Trophoblast cell (in vitro differentiated cells and primary cell): Measurements from ENCODE around the gene SKAP1.

Source experiments
- DNase-seq, 2 donors: peaks; one replicate each; pipeline ENCODE4 v3.0.0-alpha.2; 2016
- H2AFZ ChIP-seq: 2 replicates; pipeline ENCODE4 v1.6.1; 2013; ENCODE audit warnings: low read length, moderate library complexity, mild to moderate bottlenecking; ENCODE audit not compliant: insufficient read depth, poor library complexity
- H2AK5ac ChIP-seq: 2 replicates; pipeline ENCODE4 v1.6.1; 2013; ENCODE audit warnings: mild to moderate bottlenecking, low read length
- H2BK120ac ChIP-seq: 2 replicates; pipeline ENCODE4 v1.6.1; 2013; ENCODE audit warnings: low read length, mild to moderate bottlenecking, moderate library complexity; ENCODE audit not compliant: insufficient read depth, poor library complexity
- H2BK12ac ChIP-seq: 2 replicates; pipeline ENCODE4 v1.6.1; 2013; ENCODE audit warnings: mild to moderate bottlenecking, low read length, moderate library complexity
- H2BK5ac ChIP-seq: 2 replicates; pipeline ENCODE4 v1.6.1; 2013; ENCODE audit warnings: low read length, low read depth, moderate library complexity, mild to moderate bottlenecking; ENCODE audit not compliant: poor library complexity
- H3K14ac ChIP-seq: 2 replicates; pipeline ENCODE4 v1.6.1; 2013; ENCODE audit warnings: mild to moderate bottlenecking, low read length
- H3K18ac ChIP-seq: 2 replicates; pipeline ENCODE4 v1.6.1; 2013; ENCODE audit warnings: mild to moderate bottlenecking, low read length
- H3K23ac ChIP-seq: 2 replicates; pipeline ENCODE4 v1.6.1; 2013; ENCODE audit warnings: low read length
- H3K27ac ChIP-seq: 2 replicates; pipeline ENCODE4 v1.5.1; 2013; ENCODE audit warnings: low read depth, mild to moderate bottlenecking, inconsistent platforms, low read length, moderate library complexity
- H3K27me3 ChIP-seq: 2 replicates; pipeline ENCODE4 v1.6.1; 2013; ENCODE audit warnings: inconsistent platforms, mild to moderate bottlenecking, low read length, moderate library complexity; ENCODE audit not compliant: insufficient read depth
- H3K36me3 ChIP-seq, 2 experiments: 1 replicate in 1 of 2; 2 replicates in 1 of 2; pipeline ENCODE4 v1.6.1; 2013; ENCODE audit warnings: low read length in 2 of 2, mild to moderate bottlenecking in 2 of 2, moderate library complexity in 1 of 2; ENCODE audit not compliant: insufficient read depth in 2 of 2, control insufficient read depth in 1 of 2
- H3K4ac ChIP-seq: 2 replicates; pipeline ENCODE4 v1.6.1; 2013; ENCODE audit warnings: low read depth, mild to moderate bottlenecking, low read length, moderate library complexity
- H3K4me1 ChIP-seq, 2 experiments: 1 replicate in 1 of 2; 2 replicates in 1 of 2; pipeline ENCODE4 v1.6.1; 2013; ENCODE audit warnings: low read length in 2 of 2, mild to moderate bottlenecking in 2 of 2, moderate library complexity in 1 of 2; ENCODE audit not compliant: insufficient read depth in 2 of 2, control insufficient read depth in 1 of 2
- H3K4me2 ChIP-seq: 2 replicates; pipeline ENCODE4 v1.6.1; 2013; ENCODE audit warnings: inconsistent platforms, mild to moderate bottlenecking, low read length, moderate library complexity
- H3K4me3 ChIP-seq: 2 replicates; pipeline ENCODE4 v1.5.1; 2013; ENCODE audit warnings: mild to moderate bottlenecking, low read depth, low read length, inconsistent platforms
- H3K79me1 ChIP-seq: one replicate; pipeline ENCODE4 v1.6.1; 2013; ENCODE audit warnings: low read length
- H3K79me2 ChIP-seq: 2 replicates; pipeline ENCODE4 v1.6.1; 2013; ENCODE audit warnings: low read length, mild to moderate bottlenecking; ENCODE audit not compliant: control insufficient read depth, insufficient read depth, poor library complexity
- H3K9ac ChIP-seq: 2 replicates; pipeline ENCODE4 v1.6.1; 2013; ENCODE audit warnings: mild to moderate bottlenecking, low read length
- H3K9me3 ChIP-seq: 2 replicates; pipeline ENCODE4 v1.6.1; 2013; ENCODE audit warnings: low read depth, mild to moderate bottlenecking, control low read depth, inconsistent platforms, low read length; ENCODE audit not compliant: insufficient read depth
- H4K12ac ChIP-seq: 2 replicates; pipeline ENCODE4 v1.6.1; 2013; ENCODE audit warnings: low read depth, mild to moderate bottlenecking, low read length, moderate library complexity
- H4K8ac ChIP-seq: 2 replicates; pipeline ENCODE4 v1.6.1; 2013; ENCODE audit warnings: low read depth, mild to moderate bottlenecking, low read length, moderate library complexity
- H4K91ac ChIP-seq: one replicate; pipeline ENCODE4 v1.6.1; 2013; ENCODE audit warnings: low read depth, mild to moderate bottlenecking, low read length, moderate library complexity
- WGBS: extraction: QIAGEN DNeasy Blood & Tissue Kit; methylation state at CpG from one replicate; pipeline ENCODE4 v1.1.7; 2013; ENCODE audit warnings: missing lambda C conversion rate; ENCODE audit not compliant: insufficient read length, insufficient coverage; ENCODE audit errors: extremely low coverage; 5-methylcytosine and 5-hydroxymethylcytosine counted together

The SKAP1 gene

GRCh38 chr17:48131216-48131824 is 298.7 kb downstream of the SKAP1 start:
- peaks cover 0 to 3% of the 10 kb centered on the region in 2 experiments for H3K36me3 ChIP-seq
- no peak overlapping the region for H4K8ac ChIP-seq
- H3K4me2 ChIP-seq, result no peak overlapping the region
- no peak overlapping the region for H2AK5ac ChIP-seq
- no peak overlapping the region for H3K23ac ChIP-seq
- no peak overlapping the region for H4K91ac ChIP-seq
- H3K4me1 ChIP-seq, result peaks cover 5 to 8% of the 10 kb centered on the region in 2 experiments
- H3K9me3 ChIP-seq, result no peaks in the 10 kb centered on the region
- H4K12ac ChIP-seq, result no peak overlapping the region
- no peak overlapping the region for H3K14ac ChIP-seq
- H3K4ac ChIP-seq, result no peak overlapping the region
- H3K9ac ChIP-seq, result no peak overlapping the region
- no CpG with 5 or more reads among the region's 4 CpGs for WGBS
- H2AFZ ChIP-seq, result no peak overlapping the region
- no peak overlapping the region for H2BK5ac ChIP-seq
- H3K79me1 ChIP-seq, result no peaks in the 10 kb centered on the region
- peak; percentile 57 to 89 for DNase-seq
- H3K27ac ChIP-seq, result no peak overlapping the region
- no peak overlapping the region for H2BK120ac ChIP-seq
- H3K79me2 ChIP-seq, result no peaks in the 10 kb centered on the region
- H2BK12ac ChIP-seq, result no peak overlapping the region
- no peak overlapping the region for H3K18ac ChIP-seq
- no peaks in the 10 kb centered on the region for H3K27me3 ChIP-seq
- H3K4me3 ChIP-seq, result no peak overlapping the region

- Histone ChIP-seq H3K9ac (no peak overlapping the region), H3K79me2 (no peaks in the 10 kb centered on the region), H4K8ac (no peak overlapping the region), H3K4me2 (no peak overlapping the region), H2AK5ac (no peak overlapping the region), H2BK5ac (no peak overlapping the region), H2BK12ac (no peak overlapping the region), H3K14ac (no peak overlapping the region), H3K36me3 (peaks cover 0 to 6% of the 10 kb centered on the region in 2 experiments), H3K79me1 (no peaks in the 10 kb centered on the region), H3K4ac (no peak overlapping the region), H3K27me3 (no peaks in the 10 kb centered on the region), H2AFZ (no peak overlapping the region), H3K18ac (no peak overlapping the region), H3K9me3 (no peaks in the 10 kb centered on the region), H2BK120ac (no peak overlapping the region), H3K27ac (no peak overlapping the region), H3K23ac (no peak overlapping the region), H4K91ac (no peak overlapping the region), H3K4me1 (peaks cover 5 to 8% of the 10 kb centered on the region in 2 experiments), H4K12ac (no peak overlapping the region), H3K4me3 (no peak overlapping the region)
- DNase-seq, result no peak
- no CpG with 5 or more reads among the region's 5 CpGs for WGBS
Measured at GRCh38 chr17:48129981-48130380, 300.0 kb downstream of the SKAP1 start.

GRCh38 chr17:48128400-48128799 is 301.6 kb downstream of the SKAP1 start:
- no peaks in the 10 kb centered on the region for H3K27me3 ChIP-seq
- H4K8ac ChIP-seq, result no peak overlapping the region
- H3K18ac ChIP-seq, result no peak overlapping the region
- no CpG with 5 or more reads among the region's 5 CpGs for WGBS
- H3K4me2 ChIP-seq, result no peak overlapping the region
- peaks cover 0 to 6% of the 10 kb centered on the region in 2 experiments for H3K36me3 ChIP-seq
- no peaks in the 10 kb centered on the region for H3K79me2 ChIP-seq
- H3K23ac ChIP-seq, result no peak overlapping the region
- no peak overlapping the region for H2AFZ ChIP-seq
- no peak overlapping the region for H3K4me3 ChIP-seq
- no peak overlapping the region for H2AK5ac ChIP-seq
- DNase-seq, result no peak
- no peak overlapping the region for H3K27ac ChIP-seq
- H3K9ac ChIP-seq, result no peak overlapping the region
- H2BK120ac ChIP-seq, result no peak overlapping the region
- H3K9me3 ChIP-seq, result no peaks in the 10 kb centered on the region
- H4K12ac ChIP-seq, result no peak overlapping the region
- no peak overlapping the region for H2BK12ac ChIP-seq
- peaks cover 5 to 8% of the 10 kb centered on the region in 2 experiments for H3K4me1 ChIP-seq
- no peak overlapping the region for H2BK5ac ChIP-seq
- no peak overlapping the region for H3K14ac ChIP-seq
- H3K79me1 ChIP-seq, result no peaks in the 10 kb centered on the region
- H4K91ac ChIP-seq, result no peak overlapping the region
- H3K4ac ChIP-seq, result no peak overlapping the region

- WGBS, result no CpG with 5 or more reads among the region's 9 CpGs
Measured at GRCh38 chr17:48127371-48128051, 302.5 kb downstream of the SKAP1 start.

More at GRCh38 chr17:48127371-48128051, 302.5 kb downstream of the SKAP1 start:
- peaks cover 4 to 15% of the 10 kb centered on the region in 2 experiments for H3K36me3 ChIP-seq
- no peak overlapping the region for H4K91ac ChIP-seq
- H2BK120ac ChIP-seq, result no peak overlapping the region
- no peak overlapping the region for H2BK5ac ChIP-seq
- H3K4me2 ChIP-seq, result no peak overlapping the region
- H3K18ac ChIP-seq, result no peak overlapping the region
- no peaks in the 10 kb centered on the region for H3K9me3 ChIP-seq
- H4K8ac ChIP-seq, result no peak overlapping the region
- no peak overlapping the region for H2AFZ ChIP-seq
- DNase-seq, result peak; percentile 15 to 61
- no peak overlapping the region for H2BK12ac ChIP-seq
- H2AK5ac ChIP-seq, result no peak overlapping the region
- H3K9ac ChIP-seq, result no peak overlapping the region
- no peaks in the 10 kb centered on the region for H3K79me1 ChIP-seq
- H3K27me3 ChIP-seq, result no peaks in the 10 kb centered on the region
- no peak overlapping the region for H3K27ac ChIP-seq
- no peak overlapping the region for H3K14ac ChIP-seq
- H4K12ac ChIP-seq, result no peak overlapping the region
- no peak overlapping the region for H3K23ac ChIP-seq
- H3K4me1 ChIP-seq, result peaks cover 5 to 8% of the 10 kb centered on the region in 2 experiments
- H3K79me2 ChIP-seq, result no peaks in the 10 kb centered on the region
- H3K4ac ChIP-seq, result no peak overlapping the region
- H3K4me3 ChIP-seq, result no peak overlapping the region
